IMR-90 (cell line): Measurements from ENCODE around the gene CMTM6. TPM values are rescaled to one million over a fixed set of nuclear protein-coding genes. Genes with fewer than 3 reads are reported as not detected.

ENCODE experiments used
- ATAC-seq: fragments of 200-7000 bp; cut with Tn5 transposase; 2 replicates; pipeline ENCODE4 v1.9.1; 2020; ENCODE audit warnings: low read depth, mild to moderate bottlenecking, moderate library complexity
- BruUV-seq: library from RNA; stranded (reverse); fragments of 400-500 nt; replicated peaks from 2 replicates; lab custom pipeline; 2021; lab: Mats Ljungman, UMichigan
- CTCF ChIA-PET: fragments of 300-600 bp; formaldehyde crosslinking; extraction: SDS; loops from one replicate; lab custom pipeline; 2021; ENCODE audit warnings: antibody characterized with exemption; lab: Yijun Ruan, JAX
- POLR2A ChIA-PET: fragments of 300-600 bp; sonication (Branson Sonifier 250); formaldehyde crosslinking; loops from one replicate; lab custom pipeline; 2022; ENCODE audit warnings: antibody characterized with exemption; ENCODE audit not compliant: unreplicated experiment; lab: Charles Lee
- DNase-seq: peaks from one replicate; pipeline ENCODE4 v3.0.0; 2013
- H2AFZ ChIP-seq: replicated peaks from 2 replicates; pipeline ENCODE3; 2013; ENCODE audit warnings: low read length, mild to moderate bottlenecking; ENCODE audit not compliant: poor library complexity
- H2AK5ac ChIP-seq: 2 replicates; pipeline ENCODE4 v1.6.1; 2013; ENCODE audit warnings: low read depth, low read length, inconsistent platforms
- H2AK9ac ChIP-seq: replicated peaks from 2 replicates; pipeline ENCODE3; 2013; ENCODE audit warnings: mild to moderate bottlenecking, low read depth, low read length, moderate library complexity; ENCODE audit not compliant: poor library complexity
- H2BK120ac ChIP-seq: 2 replicates; pipeline ENCODE4 v1.6.1; 2013; ENCODE audit warnings: low read depth, low read length, inconsistent platforms
- H2BK15ac ChIP-seq: 3 replicates; pipeline ENCODE4 v1.6.1; 2013; ENCODE audit warnings: low read depth, low read length, inconsistent platforms
- H2BK20ac ChIP-seq: 2 replicates; pipeline ENCODE4 v1.6.1; 2013; ENCODE audit warnings: low read depth, mild to moderate bottlenecking, inconsistent platforms, low read length, moderate library complexity
- H2BK5ac ChIP-seq: 2 replicates; pipeline ENCODE4 v1.6.1; 2013; ENCODE audit warnings: mild to moderate bottlenecking, low read depth, low read length, inconsistent platforms; ENCODE audit not compliant: poor library complexity, severe bottlenecking
- H3K14ac ChIP-seq: replicated peaks from 2 replicates; pipeline ENCODE4 v1.6.1; 2013; ENCODE audit warnings: low read depth, low read length, inconsistent platforms
- H3K18ac ChIP-seq: 2 replicates; pipeline ENCODE4 v1.6.1; 2013; ENCODE audit warnings: low read depth, low read length, control low read depth
- H3K23ac ChIP-seq: 2 replicates; pipeline ENCODE4 v1.6.1; 2013; ENCODE audit warnings: low read depth, low read length, inconsistent platforms
- H3K27ac ChIP-seq: 2 replicates; pipeline ENCODE4 v1.5.1; 2013; ENCODE audit warnings: mild to moderate bottlenecking, control low read depth, low read length; ENCODE audit not compliant: insufficient read depth
- H3K27me3 ChIP-seq: 2 replicates; pipeline ENCODE4 v1.6.1; 2013; ENCODE audit warnings: low read length; ENCODE audit not compliant: control insufficient read depth, insufficient read depth
- H3K36me3 ChIP-seq: 2 replicates; pipeline ENCODE4 v1.6.1; 2013; ENCODE audit warnings: low read length, mixed read lengths; ENCODE audit not compliant: control insufficient read depth, insufficient read depth
- H3K4ac ChIP-seq: 2 replicates; pipeline ENCODE4 v1.6.1; 2013; ENCODE audit warnings: low read depth, low read length, inconsistent platforms
- H3K4me1 ChIP-seq: 2 replicates; pipeline ENCODE4 v1.6.1; 2013; ENCODE audit warnings: low read length, mixed read lengths; ENCODE audit not compliant: control insufficient read depth, insufficient read depth
- H3K4me2 ChIP-seq: 2 replicates; pipeline ENCODE4 v1.6.1; 2013; ENCODE audit warnings: low read depth, mild to moderate bottlenecking, control low read depth, low read length, moderate library complexity
- H3K4me3 ChIP-seq: 2 replicates; pipeline ENCODE4 v1.5.1; 2013; ENCODE audit warnings: low read depth, mild to moderate bottlenecking, control low read depth, low read length, moderate library complexity; ENCODE audit not compliant: insufficient read depth
- H3K56ac ChIP-seq: 2 replicates; pipeline ENCODE4 v1.6.1; 2013; ENCODE audit warnings: low read length, inconsistent platforms; ENCODE audit not compliant: insufficient read depth; ENCODE audit errors: extremely low read depth
- H3K79me1 ChIP-seq, 2 experiments: 2 replicates each; pipeline ENCODE4 v1.6.1; 2013; ENCODE audit warnings: low read length in 2 of 2, inconsistent platforms in 1 of 2, low read depth in 1 of 2
- H3K9ac ChIP-seq: 2 replicates; pipeline ENCODE4 v1.6.1; 2013; ENCODE audit warnings: low read depth, low read length, control low read depth
- H3K9me1 ChIP-seq: 2 replicates; pipeline ENCODE4 v1.6.1; 2013; ENCODE audit warnings: low read length, inconsistent platforms; ENCODE audit not compliant: insufficient read depth
- H3K9me3 ChIP-seq: 2 replicates; pipeline ENCODE4 v1.6.1; 2013; ENCODE audit warnings: low read length; ENCODE audit not compliant: control insufficient read depth, insufficient read depth
- H4K20me1 ChIP-seq: 2 replicates; pipeline ENCODE4 v1.6.1; 2013; ENCODE audit warnings: low read length, inconsistent platforms; ENCODE audit not compliant: insufficient read depth
- H4K5ac ChIP-seq: 2 replicates; pipeline ENCODE4 v1.6.1; 2013; ENCODE audit warnings: mild to moderate bottlenecking, low read depth, low read length, control low read depth
- H4K8ac ChIP-seq, 2 experiments: 2 replicates each; pipeline ENCODE4 v1.6.1; 2013; ENCODE audit warnings: low read depth in 2 of 2, low read length in 2 of 2, control low read depth in 1 of 2, inconsistent platforms in 1 of 2
- H4K91ac ChIP-seq: 2 replicates; pipeline ENCODE4 v1.6.1; 2013; ENCODE audit warnings: low read depth, low read length, inconsistent platforms; ENCODE audit not compliant: insufficient read depth
- FOS ChIP-seq: fragments of 150-350 bp; IDR thresholded peaks from 2 replicates; pipeline ENCODE4 v1.6.1; 2016; ENCODE audit warnings: low read depth, low read length
- WGBS, 2 experiments: methylation state at CpG; one replicate each; pipeline versions ENCODE4 v1.1.5 to v1.1.7; 2013; ENCODE audit warnings: missing lambda C conversion rate in 2 of 2; ENCODE audit not compliant: insufficient read length in 1 of 2; ENCODE audit errors: extremely low coverage in 2 of 2; 5-methylcytosine and 5-hydroxymethylcytosine counted together
- dilution Hi-C: fragments of 300-500 bp; cut with HindIII; formaldehyde crosslinking; loops from one replicate; pipeline ENCODE4 v1.14.3; 2018; ENCODE audit warnings: low sequenced_read_pairs; ENCODE audit not compliant: unreplicated experiment
- in situ Hi-C: fragments of 300-500 bp; cut with MboI; formaldehyde crosslinking; loops from 3 replicates; pipeline ENCODE4 v1.14.3; 2019; ENCODE audit warnings: low sequenced_read_pairs, inconsistent platforms, mixed read lengths
- intact Hi-C: fragments of 100-400 bp; cut with micrococcal nuclease; formaldehyde crosslinking; loops from 2 replicates; pipeline ENCODE4 v1.10.0; 2022
- polyA plus RNA-seq, 3 experiments: library from polyadenylated mRNA; depleted of rRNA; stranded (reverse); fragments of >200 nt; gene quantifications; 2 replicates each; pipeline ENCODE4 v1.2.3, GENCODE V29; 2012; ENCODE audit warnings: low replicate concordance in 1 of 3
- total RNA-seq: library from RNA; depleted of rRNA; stranded (reverse); fragments of >200 nt; gene quantifications from 2 replicates; pipeline ENCODE4 v1.2.3, GENCODE V29; 2012
- TF ChIP-seq, protein P1 (sequence below): conservative IDR thresholded peaks from 2 replicates; pipeline ENCODE4 v1.5.1; 2012; ENCODE audit warnings: mild to moderate bottlenecking, low read depth, low read length, improper control_type of control experiment

The CMTM6 gene
- total and polyA plus RNA-seq, 2 of the 4 experiments (the other 2 are of a cell fraction) = 29.4 to 36.6 TPM

- Histone ChIP-seq H3K36me3 (no peaks in the 10 kb centered on the region), H2BK20ac (no peak overlapping the region), H3K56ac (no peak overlapping the region), H3K4me1 (peaks cover 10% of the 10 kb centered on the region), H2AFZ (no peak overlapping the region), H3K18ac (no peak overlapping the region), H4K8ac (no peak overlapping the region), H4K91ac (no peak overlapping the region), H3K4me3 (no peak overlapping the region), H2AK5ac (no peak overlapping the region), H3K9me3 (no peaks in the 10 kb centered on the region), H3K27ac (no peak overlapping the region), H2BK15ac (no peak overlapping the region), H3K14ac (no peak overlapping the region), H2BK120ac (no peak overlapping the region), H4K20me1 (0 out of 2 replicates have a peak, but pooled peaks cover 6% of the 10 kb centered on the region), H3K23ac (no peak overlapping the region), H3K9me1 (peaks cover 7% of the 10 kb centered on the region; the same call in 1 of the 2 replicates), H3K27me3 (no peaks in the 10 kb centered on the region), H3K4ac (no peak overlapping the region), H2BK5ac (no peak overlapping the region), H3K4me2 (no peak overlapping the region), H3K79me1 (no peaks in the 10 kb centered on the region), H2AK9ac (no peak overlapping the region), H4K5ac (no peak overlapping the region), H3K9ac (no peak overlapping the region)
- POLR2A ChIA-PET = no interaction called here
- intact Hi-C loops (no loop called here), in situ Hi-C loops (no loop called here), dilution Hi-C loops (no loop called here)
- CTCF ChIA-PET = no interaction called here
- DNase-seq (no peak), ATAC-seq (no peak)
- no peak for TF ChIP-seq FOS
- TF ChIP-seq, protein P1, sequence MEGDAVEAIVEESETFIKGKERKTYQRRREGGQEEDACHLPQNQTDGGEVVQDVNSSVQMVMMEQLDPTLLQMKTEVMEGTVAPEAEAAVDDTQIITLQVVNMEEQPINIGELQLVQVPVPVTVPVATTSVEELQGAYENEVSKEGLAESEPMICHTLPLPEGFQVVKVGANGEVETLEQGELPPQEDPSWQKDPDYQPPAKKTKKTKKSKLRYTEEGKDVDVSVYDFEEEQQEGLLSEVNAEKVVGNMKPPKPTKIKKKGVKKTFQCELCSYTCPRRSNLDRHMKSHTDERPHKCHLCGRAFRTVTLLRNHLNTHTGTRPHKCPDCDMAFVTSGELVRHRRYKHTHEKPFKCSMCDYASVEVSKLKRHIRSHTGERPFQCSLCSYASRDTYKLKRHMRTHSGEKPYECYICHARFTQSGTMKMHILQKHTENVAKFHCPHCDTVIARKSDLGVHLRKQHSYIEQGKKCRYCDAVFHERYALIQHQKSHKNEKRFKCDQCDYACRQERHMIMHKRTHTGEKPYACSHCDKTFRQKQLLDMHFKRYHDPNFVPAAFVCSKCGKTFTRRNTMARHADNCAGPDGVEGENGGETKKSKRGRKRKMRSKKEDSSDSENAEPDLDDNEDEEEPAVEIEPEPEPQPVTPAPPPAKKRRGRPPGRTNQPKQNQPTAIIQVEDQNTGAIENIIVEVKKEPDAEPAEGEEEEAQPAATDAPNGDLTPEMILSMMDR = no peak
- BruUV-seq = no TSS peak
- 90% methylated on average over 2 of the region's 9 CpGs; no CpG with 5 or more reads in 1 of the 2 experiments for WGBS, 2 experiments
These were observed 44.6 kb downstream of the CMTM6 start for GRCh38 chr3:32457971-32458471.
